Activated CD4-positive, alpha-beta memory T cell treated with anti-CD3 and anti-CD28 coated beads, Interleukin-2, amount 10 ng/mL, durations not matched to agents 7 days and 5 days (primary cell): ENCODE data around the gene LAMTOR1. TPM values are rescaled to one million over a fixed set of nuclear protein-coding genes. Genes with fewer than 3 reads are reported as not detected.

ENCODE experiments used
- CTCF ChIA-PET: fragments of 350-600 bp; sonication (Branson Sonifier 250); formaldehyde crosslinking; loops from one replicate; lab custom pipeline; 2021; ENCODE audit warnings: antibody characterized with exemption, inconsistent platforms; lab: Charles Lee
- POLR2A ChIA-PET: fragments of 350-600 bp; sonication (Branson Sonifier 250); formaldehyde crosslinking; loops from one replicate; lab custom pipeline; 2021; ENCODE audit warnings: antibody characterized with exemption; lab: Charles Lee
- DNase-seq: peaks from one replicate; pipeline ENCODE4 v3.0.0-alpha.2; 2020
- H3K27ac Mint-ChIP-seq: one replicate; pipeline ENCODE4 v1.8.0; 2021; ENCODE audit warnings: mild to moderate bottlenecking, mixed read lengths
- H3K27me3 Mint-ChIP-seq: one replicate; pipeline ENCODE4 v1.8.0; 2021; ENCODE audit warnings: mixed read lengths
- H3K36me3 Mint-ChIP-seq: one replicate; pipeline ENCODE4 v1.8.0; 2021; ENCODE audit warnings: low read depth, mixed read lengths
- H3K4me1 Mint-ChIP-seq: one replicate; pipeline ENCODE4 v1.8.0; 2021; ENCODE audit warnings: mixed read lengths
- H3K4me3 Mint-ChIP-seq: one replicate; pipeline ENCODE4 v1.8.0; 2021; ENCODE audit warnings: mild to moderate bottlenecking, mixed read lengths
- H3K9me3 Mint-ChIP-seq: one replicate; pipeline ENCODE4 v1.8.0; 2021; ENCODE audit warnings: mixed read lengths
- total RNA-seq, 2 experiments: library from RNA; stranded (reverse); gene quantifications; one replicate each; pipeline ENCODE4 v1.2.3, GENCODE V29; 2021

LAMTOR1 gene
- total RNA-seq, 2 experiments from 2014 or later = 72.7 to 76.9 TPM

- no peaks in the 10 kb centered on the region for H3K27me3 Mint-ChIP-seq
- no peaks in the 10 kb centered on the region for H3K9me3 Mint-ChIP-seq
- CTCF ChIA-PET = interaction anchor here (0.7 to 1.9 kb wide), 7 partner anchors 38 to 160 kb away, joined by 3 to 8 read pairs (median 4); no protein-coding TSS in a partner anchor
- H3K4me1 Mint-ChIP-seq = peaks cover 68% of the 10 kb centered on the region
- no peak for DNase-seq
- peak overlapping the region; percentile 12 for H3K27ac Mint-ChIP-seq
- peaks cover 34% of the 10 kb centered on the region for H3K36me3 Mint-ChIP-seq
- peak overlapping the region; percentile 88 for H3K4me3 Mint-ChIP-seq
- POLR2A ChIA-PET = interaction anchor here (0.8 to 2.9 kb wide), 5 partner anchors 9 to 147 kb away, joined by 3 to 33 read pairs (median 4); partner anchors contain the start of gene ANAPC15
Measured at GRCh38 chr11:72078477-72078876, 24.6 kb downstream of the LAMTOR1 start.

GRCh38 chr11:72075756-72076155 lies 27.3 kb downstream of the LAMTOR1 start:
- ChIA-PET POLR2A (interaction anchor here (0.8 to 1.6 kb wide), 3 partner anchors 27 to 51 kb away, joined by 3 to 4 read pairs (median 4); no protein-coding TSS in a partner anchor), CTCF (interaction anchor here (1.0 to 1.5 kb wide), 3 partner anchors 35 to 51 kb away, joined by 3 to 5 read pairs (median 4); no protein-coding TSS in a partner anchor)

GRCh38 chr11:72075109-72075508 lies 28.0 kb downstream of the LAMTOR1 start:
- POLR2A ChIA-PET = interaction anchor here (1.3 to 1.6 kb wide), 2 partner anchors 27 to 33 kb away, joined by 3 to 4 read pairs; no protein-coding TSS in a partner anchor
- Mint-ChIP-seq H3K4me1 (peaks cover 67% of the 10 kb centered on the region), H3K27me3 (no peaks in the 10 kb centered on the region), H3K27ac (peak overlapping the region; percentile 24), H3K9me3 (no peaks in the 10 kb centered on the region), H3K4me3 (no peak overlapping the region), H3K36me3 (peaks cover 45% of the 10 kb centered on the region)
- no peak for DNase-seq
- CTCF ChIA-PET = interaction anchor here (1.0 to 1.5 kb wide), 3 partner anchors 34 to 50 kb away, joined by 3 to 5 read pairs (median 4); no protein-coding TSS in a partner anchor

More at GRCh38 chr11:72075756-72076155, 27.3 kb downstream of the LAMTOR1 start:
- H3K36me3 Mint-ChIP-seq = peaks cover 42% of the 10 kb centered on the region
- no peaks in the 10 kb centered on the region for H3K9me3 Mint-ChIP-seq
- no peak for DNase-seq
- peaks cover 65% of the 10 kb centered on the region for H3K4me1 Mint-ChIP-seq
- no peaks in the 10 kb centered on the region for H3K27me3 Mint-ChIP-seq
- no peak overlapping the region for H3K27ac Mint-ChIP-seq
- H3K4me3 Mint-ChIP-seq = no peak overlapping the region

- ChIA-PET POLR2A (interaction anchor here (1.9 kb wide), 1 partner anchor 32 kb away, joined by 10 read pairs; no protein-coding TSS in a partner anchor), CTCF (interaction anchor here (0.6 to 1.6 kb wide), 4 partner anchors 10 to 72 kb away, joined by 3 to 10 read pairs (median 4); no protein-coding TSS in a partner anchor)
- Mint-ChIP-seq H3K4me3 (no peak overlapping the region), H3K27me3 (no peaks in the 10 kb centered on the region), H3K36me3 (peaks cover 62% of the 10 kb centered on the region), H3K9me3 (no peaks in the 10 kb centered on the region), H3K4me1 (peaks cover 73% of the 10 kb centered on the region), H3K27ac (peak overlapping the region; percentile 32)
- no peak for DNase-seq
Measured at GRCh38 chr11:72072348-72072747, 30.7 kb downstream of the LAMTOR1 start.

GRCh38 chr11:72070491-72070890 lies 32.6 kb downstream of the LAMTOR1 start:
- Mint-ChIP-seq H3K4me1 (peaks cover 69% of the 10 kb centered on the region), H3K4me3 (no peak overlapping the region), H3K9me3 (no peaks in the 10 kb centered on the region), H3K27ac (peak overlapping the region; percentile 50), H3K36me3 (peaks cover 63% of the 10 kb centered on the region), H3K27me3 (no peaks in the 10 kb centered on the region)
- DNase-seq = no peak
- CTCF ChIA-PET = interaction anchor here (0.8 kb wide), 1 partner anchor 73 kb away, joined by 3 read pairs; no protein-coding TSS in a partner anchor
- POLR2A ChIA-PET = interaction anchor here (1.1 to 2.2 kb wide), 3 partner anchors 15 to 32 kb away, joined by 3 to 5 read pairs (median 3); no protein-coding TSS in a partner anchor

DNA sequence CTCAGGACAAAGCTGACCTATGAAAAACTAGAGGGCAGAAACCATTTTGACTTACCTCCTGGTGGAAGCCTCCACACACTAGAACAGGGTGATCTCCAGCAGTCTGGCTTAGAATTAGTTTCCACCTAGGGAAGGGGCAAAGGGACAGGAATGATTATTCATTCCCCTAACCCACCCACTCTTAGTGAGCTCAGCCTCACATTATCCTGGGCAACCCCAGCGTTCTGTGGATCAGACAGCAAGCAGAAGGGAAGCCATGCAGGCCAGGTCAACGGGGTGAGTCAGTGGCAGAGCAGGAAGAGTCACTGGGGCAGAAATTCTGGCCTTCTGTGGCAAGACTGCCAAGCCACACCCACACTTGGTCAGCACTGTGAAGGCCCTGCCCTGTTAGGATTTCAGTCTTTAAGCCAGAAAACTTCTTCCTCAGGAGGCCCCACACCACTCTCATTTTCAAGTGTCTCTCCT lies 33.3 kb downstream of the LAMTOR1 start:
- H3K9me3 Mint-ChIP-seq = no peaks in the 10 kb centered on the region
- ChIA-PET CTCF (interaction anchor here (0.6 kb wide), 1 partner anchor 44 kb away, joined by 3 read pairs; no protein-coding TSS in a partner anchor), POLR2A (interaction anchor here (1.1 to 2.2 kb wide), 3 partner anchors 10 to 32 kb away, joined by 3 to 5 read pairs (median 5); partner anchors contain the start of gene NUMA1)
- peak overlapping the region; percentile 53 for H3K27ac Mint-ChIP-seq
- H3K4me3 Mint-ChIP-seq = no peak overlapping the region
- H3K4me1 Mint-ChIP-seq = peaks cover 66% of the 10 kb centered on the region
- no peaks in the 10 kb centered on the region for H3K27me3 Mint-ChIP-seq
- H3K36me3 Mint-ChIP-seq = peaks cover 59% of the 10 kb centered on the region
- DNase-seq = no peak

DNA sequence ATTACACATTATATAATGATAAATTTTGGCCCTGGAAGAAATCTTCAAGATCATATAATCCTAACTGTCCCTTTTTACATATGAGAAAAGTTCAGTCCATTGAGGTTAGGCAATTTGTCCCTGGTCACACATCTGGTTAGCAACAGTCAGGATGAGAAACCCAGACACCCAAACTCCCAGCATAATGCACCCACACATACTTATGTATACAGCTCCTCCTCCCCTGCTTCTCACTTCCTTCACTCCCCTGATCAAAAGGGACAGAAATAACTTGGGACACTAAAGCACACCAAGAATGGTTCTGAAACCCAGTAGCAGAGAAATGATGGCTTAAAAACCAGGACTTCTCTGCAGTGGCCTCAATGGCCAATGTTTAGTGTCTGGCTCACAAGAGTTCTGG lies 33.9 kb downstream of the LAMTOR1 start:
- Mint-ChIP-seq H3K4me3 (no peak overlapping the region), H3K27me3 (no peaks in the 10 kb centered on the region), H3K4me1 (peaks cover 63% of the 10 kb centered on the region), H3K27ac (peak overlapping the region; percentile 22), H3K9me3 (no peaks in the 10 kb centered on the region), H3K36me3 (peaks cover 57% of the 10 kb centered on the region)
- DNase-seq = no peak
- ChIA-PET CTCF (interaction anchor here (0.6 kb wide), 1 partner anchor 44 kb away, joined by 3 read pairs; no protein-coding TSS in a partner anchor), POLR2A (interaction anchor here (0.7 to 2.2 kb wide), 5 partner anchors 9 to 33 kb away, joined by 3 to 5 read pairs (median 3); partner anchors contain the start of gene NUMA1)

GRCh38 chr11:72067676-72068075 lies 35.4 kb downstream of the LAMTOR1 start:
- ChIA-PET POLR2A (interaction anchor here (1.3 kb wide), 2 partner anchors 12 to 27 kb away, joined by 3 read pairs; no protein-coding TSS in a partner anchor), CTCF (no interaction called here)
- H3K4me1 Mint-ChIP-seq = peaks cover 52% of the 10 kb centered on the region
- no peaks in the 10 kb centered on the region for H3K27me3 Mint-ChIP-seq
- no peak overlapping the region for H3K27ac Mint-ChIP-seq
- no peaks in the 10 kb centered on the region for H3K9me3 Mint-ChIP-seq
- DNase-seq = no peak
- no peak overlapping the region for H3K4me3 Mint-ChIP-seq
- H3K36me3 Mint-ChIP-seq = peaks cover 48% of the 10 kb centered on the region

- ChIA-PET POLR2A (interaction anchor here (0.8 to 1.6 kb wide), 3 partner anchors 12 to 28 kb away, joined by 3 to 5 read pairs (median 3); no protein-coding TSS in a partner anchor), CTCF (no interaction called here)
- Mint-ChIP-seq H3K36me3 (peaks cover 45% of the 10 kb centered on the region), H3K4me3 (no peak overlapping the region), H3K9me3 (no peaks in the 10 kb centered on the region), H3K27ac (peak overlapping the region; percentile 3), H3K4me1 (peaks cover 48% of the 10 kb centered on the region), H3K27me3 (no peaks in the 10 kb centered on the region)
- DNase-seq = no peak
Measured at GRCh38 chr11:72067266-72067665, 35.8 kb downstream of the LAMTOR1 start.

DNA sequence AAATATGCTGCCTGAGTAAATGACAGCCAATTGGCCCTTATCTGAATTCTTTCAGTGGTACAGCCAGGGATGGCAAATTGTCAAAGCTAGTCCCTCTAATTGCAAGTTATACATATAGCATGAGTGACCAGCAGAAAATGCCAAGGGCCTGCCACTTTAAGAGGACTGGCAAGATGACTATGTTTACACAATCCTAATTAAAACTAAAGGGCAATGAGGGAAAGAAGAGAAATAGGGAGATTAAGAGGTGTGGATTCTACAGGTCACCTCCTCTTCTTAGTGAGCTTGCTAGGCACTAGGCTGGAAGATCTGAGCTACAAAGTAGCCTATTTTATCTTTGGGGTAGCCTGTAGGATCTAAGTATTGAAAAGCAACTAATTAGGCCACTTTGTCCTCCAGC lies 36.2 kb downstream of the LAMTOR1 start:
- Mint-ChIP-seq H3K27ac (no peak overlapping the region), H3K4me3 (no peak overlapping the region), H3K4me1 (peaks cover 45% of the 10 kb centered on the region), H3K9me3 (no peaks in the 10 kb centered on the region), H3K27me3 (no peaks in the 10 kb centered on the region), H3K36me3 (peaks cover 48% of the 10 kb centered on the region)
- POLR2A ChIA-PET = interaction anchor here (0.8 to 1.6 kb wide), 3 partner anchors 11 to 28 kb away, joined by 3 to 5 read pairs (median 3); no protein-coding TSS in a partner anchor
- CTCF ChIA-PET = no interaction called here
- no peak for DNase-seq

- POLR2A ChIA-PET = interaction anchor here (1.8 kb wide), 1 partner anchor 20 kb away, joined by 3 read pairs; no protein-coding TSS in a partner anchor
- peaks cover 11% of the 10 kb centered on the region for H3K4me1 Mint-ChIP-seq
- no peak overlapping the region for H3K4me3 Mint-ChIP-seq
- peaks cover 36% of the 10 kb centered on the region for H3K36me3 Mint-ChIP-seq
- CTCF ChIA-PET = interaction anchor here (1.4 kb wide), 1 partner anchor 10 kb away, joined by 3 read pairs; no protein-coding TSS in a partner anchor
- no peak for DNase-seq
- no peaks in the 10 kb centered on the region for H3K27me3 Mint-ChIP-seq
- H3K27ac Mint-ChIP-seq = no peak overlapping the region
- no peaks in the 10 kb centered on the region for H3K9me3 Mint-ChIP-seq
Measured at GRCh38 chr11:72061739-72062396, 41.2 kb downstream of the LAMTOR1 start.

DNA sequence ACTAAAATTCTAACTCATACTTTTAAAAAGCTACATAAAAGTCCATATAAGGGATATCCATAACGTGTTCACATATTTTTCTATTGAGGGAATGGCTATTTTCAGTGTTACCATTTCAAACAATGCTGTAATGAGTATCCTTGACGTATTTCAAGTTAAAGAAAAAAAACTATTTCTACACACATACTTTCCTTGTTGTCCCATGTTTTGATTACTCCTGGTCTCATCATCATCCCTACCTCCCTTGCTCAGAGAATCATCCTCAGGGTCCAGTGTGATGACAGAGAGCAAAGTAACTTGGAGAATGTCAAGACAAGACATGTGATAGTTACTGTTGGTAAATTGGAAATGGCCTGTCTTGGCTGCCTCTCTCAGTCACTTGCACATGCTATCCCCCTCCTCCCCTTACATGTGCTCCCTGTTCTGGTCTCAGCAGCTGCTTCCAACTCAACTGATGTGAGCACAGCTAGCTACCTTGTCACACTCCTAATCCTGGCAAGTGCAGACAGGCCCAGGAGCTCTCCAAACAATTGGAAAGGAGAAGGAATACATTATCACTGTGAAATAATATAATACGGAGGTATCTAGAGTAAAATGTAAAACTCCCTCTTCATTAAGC lies 44.6 kb downstream of the LAMTOR1 start:
- Mint-ChIP-seq H3K36me3 (peaks cover 29% of the 10 kb centered on the region), H3K4me1 (peaks cover 12% of the 10 kb centered on the region), H3K4me3 (no peak overlapping the region), H3K27ac (no peak overlapping the region), H3K9me3 (no peaks in the 10 kb centered on the region), H3K27me3 (no peaks in the 10 kb centered on the region)
- ChIA-PET POLR2A (interaction anchor here (0.9 kb wide), 1 partner anchor 15 kb away, joined by 3 read pairs; no protein-coding TSS in a partner anchor), CTCF (interaction anchor here (1.8 kb wide), 1 partner anchor 33 kb away, joined by 6 read pairs; no protein-coding TSS in a partner anchor)
- no peak for DNase-seq
